ENCODE data around the gene CTXN1. TPM values are rescaled to one million over a fixed set of nuclear protein-coding genes. Genes with fewer than 3 reads are reported as not detected.

CTXN1 gene
- total and polyA plus RNA-seq, 2 of the 4 experiments (the other 2 are of a cell fraction), result 0.36 to 7.4 TPM

DNA sequence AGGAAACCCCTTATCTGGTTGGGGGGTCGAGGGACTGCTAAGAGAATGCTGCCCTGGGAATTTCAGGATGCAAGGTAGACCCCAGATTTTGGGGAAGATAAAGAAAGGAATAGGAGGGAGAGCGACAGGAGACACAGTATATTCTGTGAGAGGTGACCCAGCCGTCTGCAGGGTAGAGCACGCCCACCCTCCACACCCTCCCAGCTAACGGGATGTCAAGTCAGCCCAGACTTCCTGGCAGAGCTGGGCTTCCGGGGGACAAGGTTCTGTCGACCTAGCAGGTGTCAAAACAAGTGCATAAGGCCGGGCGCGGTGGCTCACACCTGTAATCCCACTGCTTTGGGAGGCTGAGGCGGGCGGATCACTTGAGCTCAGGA lies 51.0 kb downstream of the CTXN1 start:
- TF ChIP-seq RFX5 (IDR thresholded peaks at IDR 0.05; ENCODE audit: low read depth, low read length), result no peak
- no peak for TF ChIP-seq NFE2L2 (IDR thresholded peaks at IDR 0.05; ENCODE audit: low read depth, low read length)
- no peak for TF ChIP-seq MAZ (IDR thresholded peaks at IDR 0.05; ENCODE audit: borderline replicate concordance, low read depth, low read length)
- TF ChIP-seq RAD21 (IDR thresholded peaks at IDR 0.05; ENCODE audit: low read length), result no peak
- TF ChIP-seq MAFK (IDR thresholded peaks at IDR 0.05; ENCODE audit: low read depth, low read length), result no peak
- no peak for TF ChIP-seq FOS (IDR thresholded peaks at IDR 0.05; ENCODE audit: low read depth, low read length)
- TF ChIP-seq RCOR1 (IDR thresholded peaks at IDR 0.05; ENCODE audit: insufficient replicate concordance, low read length), result no peak
- no peak for TF ChIP-seq POLR2A (IDR thresholded peaks at IDR 0.05; ENCODE audit: low read depth, low read length)
- no peak for TF ChIP-seq BHLHE40 (IDR thresholded peaks at IDR 0.05; ENCODE audit: low read depth, low read length)
- TF ChIP-seq, protein P1, sequence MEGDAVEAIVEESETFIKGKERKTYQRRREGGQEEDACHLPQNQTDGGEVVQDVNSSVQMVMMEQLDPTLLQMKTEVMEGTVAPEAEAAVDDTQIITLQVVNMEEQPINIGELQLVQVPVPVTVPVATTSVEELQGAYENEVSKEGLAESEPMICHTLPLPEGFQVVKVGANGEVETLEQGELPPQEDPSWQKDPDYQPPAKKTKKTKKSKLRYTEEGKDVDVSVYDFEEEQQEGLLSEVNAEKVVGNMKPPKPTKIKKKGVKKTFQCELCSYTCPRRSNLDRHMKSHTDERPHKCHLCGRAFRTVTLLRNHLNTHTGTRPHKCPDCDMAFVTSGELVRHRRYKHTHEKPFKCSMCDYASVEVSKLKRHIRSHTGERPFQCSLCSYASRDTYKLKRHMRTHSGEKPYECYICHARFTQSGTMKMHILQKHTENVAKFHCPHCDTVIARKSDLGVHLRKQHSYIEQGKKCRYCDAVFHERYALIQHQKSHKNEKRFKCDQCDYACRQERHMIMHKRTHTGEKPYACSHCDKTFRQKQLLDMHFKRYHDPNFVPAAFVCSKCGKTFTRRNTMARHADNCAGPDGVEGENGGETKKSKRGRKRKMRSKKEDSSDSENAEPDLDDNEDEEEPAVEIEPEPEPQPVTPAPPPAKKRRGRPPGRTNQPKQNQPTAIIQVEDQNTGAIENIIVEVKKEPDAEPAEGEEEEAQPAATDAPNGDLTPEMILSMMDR (conservative IDR thresholded peaks at IDR 0.05; ENCODE audit: low read depth, low read length), result no peak
- Histone ChIP-seq H3K4me2 (ENCODE audit: low read depth, low read length) (no peak overlapping the region), H4K5ac (ENCODE audit: low read depth, low read length) (no peak overlapping the region), H3K9me3 (ENCODE audit: control insufficient read depth, insufficient read depth, low read length) (no peaks in the 10 kb centered on the region), H3K36me3 (ENCODE audit: control insufficient read depth, insufficient read depth, low read length) (no peaks in the 10 kb centered on the region), H3K9me1 (ENCODE audit: insufficient read depth, low read length) (no peaks in the 10 kb centered on the region), H3K27ac (ENCODE audit: insufficient read depth, low read length) (no peak overlapping the region), H3K4me3 (ENCODE audit: insufficient read depth, low read depth, low read length) (no peak overlapping the region), H3K56ac (ENCODE audit: extremely low read depth, insufficient read depth, low read length) (no peak overlapping the region), H3K4ac (ENCODE audit: low read depth, low read length) (no peak overlapping the region), H2BK15ac (ENCODE audit: low read depth, low read length) (no peak overlapping the region), H3K79me1 (ENCODE audit: low read depth in 1 of 2, low read length in 2 of 2) (no peaks in the 10 kb centered on the region), H2BK20ac (ENCODE audit: low read depth, low read length) (no peak overlapping the region), H2BK5ac (ENCODE audit: low read depth, low read length, poor library complexity, severe bottlenecking) (no peak overlapping the region), H4K20me1 (ENCODE audit: insufficient read depth, low read length) (peaks cover 8% of the 10 kb centered on the region), H3K9ac (ENCODE audit: low read depth, low read length) (no peak overlapping the region), H3K18ac (ENCODE audit: low read depth, low read length) (no peak overlapping the region), H2AK5ac (ENCODE audit: low read depth, low read length) (no peak overlapping the region; the same call in 1 of the 2 replicates), H2AK9ac (replicated peaks; ENCODE audit: low read depth, low read length, poor library complexity) (no peak overlapping the region), H4K8ac (ENCODE audit: low read depth in 2 of 2, low read length in 2 of 2) (no peak overlapping the region), H3K23ac (ENCODE audit: low read depth, low read length) (no peak overlapping the region), H2AFZ (replicated peaks; ENCODE audit: low read length, poor library complexity) (peak overlapping the region; percentile 81), H3K14ac (replicated peaks; ENCODE audit: low read depth, low read length) (no peak overlapping the region), H3K27me3 (ENCODE audit: control insufficient read depth, insufficient read depth, low read length) (peaks cover 32% of the 10 kb centered on the region), H3K4me1 (ENCODE audit: control insufficient read depth, insufficient read depth, low read length) (peaks cover 7% of the 10 kb centered on the region; the same call in 1 of the 2 replicates), H2BK120ac (ENCODE audit: low read depth, low read length) (no peak overlapping the region), H4K91ac (ENCODE audit: insufficient read depth, low read depth, low read length) (no peak overlapping the region)
- ChIA-PET POLR2A (ENCODE audit: unreplicated experiment) (no interaction called here), CTCF (no interaction called here)
- intact Hi-C loops (cut with micrococcal nuclease) (no loop called here), in situ Hi-C loops (cut with MboI; ENCODE audit: low sequenced_read_pairs) (no loop called here), dilution Hi-C loops (cut with HindIII; ENCODE audit: low sequenced_read_pairs, unreplicated experiment) (no loop called here)
- ATAC-seq (ENCODE audit: low read depth), result no peak
- BruUV-seq (replicated peaks), result no TSS peak
- DNase-seq, result no peak
- WGBS, 2 experiments (ENCODE audit: extremely low coverage in 2 of 2, insufficient read length in 1 of 2), result 66% methylated on average over 5 of the region's 12 CpGs; no CpG with 5 or more reads in 1 of the 2 experiments

Other genes starting within 250 kb of the CTXN1 start
- gene MCEMP1, start 249.0 kb downstream of the CTXN1 start, total RNA-seq (2012; rRNA removed), result not detected in 2 replicates
- gene MCEMP1, start 249.0 kb downstream of the CTXN1 start, polyA plus RNA-seq (2012; rRNA removed), result 0.15 TPM in 1 of 2 replicates, not detected in the other
- gene TRAPPC5, start 245.3 kb downstream of the CTXN1 start, total RNA-seq (2012; rRNA removed), result 54.7 and 73.0 TPM in 2 replicates
- gene TRAPPC5, start 245.3 kb downstream of the CTXN1 start, polyA plus RNA-seq (2012; rRNA removed), result 109 and 185 TPM in 2 replicates
- gene FCER2, start 224.0 kb downstream of the CTXN1 start, total RNA-seq (2012; rRNA removed), result not detected in 2 replicates
- not detected in 2 replicates for gene FCER2, start 224.0 kb downstream of the CTXN1 start, polyA plus RNA-seq (2012; rRNA removed)
- gene CLEC4G, start 194.0 kb downstream of the CTXN1 start, total RNA-seq (2012; rRNA removed), result not detected in 2 replicates
- gene CLEC4G, start 194.0 kb downstream of the CTXN1 start, polyA plus RNA-seq (2012; rRNA removed), result not detected in 2 replicates
- not detected in 2 replicates for gene CD209, start 178.6 kb downstream of the CTXN1 start, total RNA-seq (2012; rRNA removed)
- gene CD209, start 178.6 kb downstream of the CTXN1 start, polyA plus RNA-seq (2012; rRNA removed), result not detected in 2 replicates
- gene CLEC4M, start 162.9 kb downstream of the CTXN1 start, total RNA-seq (2012; rRNA removed), result not detected in 2 replicates
- gene CLEC4M, start 162.9 kb downstream of the CTXN1 start, polyA plus RNA-seq (2012; rRNA removed), result not detected in 2 replicates
- 12.7 and 15.0 TPM in 2 replicates for gene EVI5L, start 95.9 kb downstream of the CTXN1 start, total RNA-seq (2012; rRNA removed)
- 14.6 and 15.0 TPM in 2 replicates for gene EVI5L, start 95.9 kb downstream of the CTXN1 start, polyA plus RNA-seq (2012; rRNA removed)
- gene PRR36, start 51.7 kb downstream of the CTXN1 start, total RNA-seq (2012; rRNA removed), result not detected in 2 replicates
- gene PRR36, start 51.7 kb downstream of the CTXN1 start, polyA plus RNA-seq (2012; rRNA removed), result 0.02 and 0.06 TPM in 2 replicates
- gene LRRC8E, start 37.6 kb downstream of the CTXN1 start, total RNA-seq (2012; rRNA removed), result 6.9 and 7.2 TPM in 2 replicates
- gene LRRC8E, start 37.6 kb downstream of the CTXN1 start, polyA plus RNA-seq (2012; rRNA removed), result 6.4 and 6.9 TPM in 2 replicates
- gene MAP2K7, start 22.3 kb downstream of the CTXN1 start, total RNA-seq (2012; rRNA removed), result 3.9 and 4.1 TPM in 2 replicates
- gene MAP2K7, start 22.3 kb downstream of the CTXN1 start, polyA plus RNA-seq (2012; rRNA removed), result 15.6 TPM in 2 replicates
- not detected in 2 replicates for gene TGFBR3L, start 11.3 kb downstream of the CTXN1 start, total RNA-seq (2012; rRNA removed)
- gene TGFBR3L, start 11.3 kb downstream of the CTXN1 start, polyA plus RNA-seq (2012; rRNA removed), result 0.94 and 2.2 TPM in 2 replicates
- 12.5 TPM in 2 replicates for gene SNAPC2, start 5.8 kb downstream of the CTXN1 start, total RNA-seq (2012; rRNA removed)
- 29.2 and 34.9 TPM in 2 replicates for gene SNAPC2, start 5.8 kb downstream of the CTXN1 start, polyA plus RNA-seq (2012; rRNA removed)
- gene TIMM44, start 17.5 kb upstream of the CTXN1 start, total RNA-seq (2012; rRNA removed), result 37.6 and 43.0 TPM in 2 replicates
- gene TIMM44, start 17.5 kb upstream of the CTXN1 start, polyA plus RNA-seq (2012; rRNA removed), result 52.3 and 65.3 TPM in 2 replicates
- 56.9 and 59.0 TPM in 2 replicates for gene ELAVL1, start 79.5 kb upstream of the CTXN1 start, total RNA-seq (2012; rRNA removed)
- 51.3 and 55.6 TPM in 2 replicates for gene ELAVL1, start 79.5 kb upstream of the CTXN1 start, polyA plus RNA-seq (2012; rRNA removed)
- gene CCL25, start 126.6 kb upstream of the CTXN1 start, total RNA-seq (2012; rRNA removed), result not detected in 2 replicates
- not detected in 2 replicates for gene CCL25, start 126.6 kb upstream of the CTXN1 start, polyA plus RNA-seq (2012; rRNA removed)
- not detected in 2 replicates for gene FBN3, start 223.5 kb upstream of the CTXN1 start, total RNA-seq (2012; rRNA removed)
- gene FBN3, start 223.5 kb upstream of the CTXN1 start, polyA plus RNA-seq (2012; rRNA removed), result not detected in 2 replicates

All from IMR-90 (cell line).